ENCODE data around the gene LYPD8. TPM values are rescaled to one million over a fixed set of nuclear protein-coding genes. Genes with fewer than 3 reads are reported as not detected.
"Not testable (repeated sequence)": the region's sequence is repeated elsewhere in the genome, so short reads cannot be mapped to it uniquely, and the experiment has no call there.

Gene LYPD8, protein sequence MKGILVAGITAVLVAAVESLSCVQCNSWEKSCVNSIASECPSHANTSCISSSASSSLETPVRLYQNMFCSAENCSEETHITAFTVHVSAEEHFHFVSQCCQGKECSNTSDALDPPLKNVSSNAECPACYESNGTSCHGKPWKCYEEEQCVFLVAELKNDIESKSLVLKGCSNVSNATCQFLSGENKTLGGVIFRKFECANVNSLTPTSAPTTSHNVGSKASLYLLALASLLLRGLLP
- not detected for total RNA-seq
- polyA plus RNA-seq: 1 to 10 TPM; 1.4 to 4.8 TPM
- long read RNA-seq, donor 1: 0 reads
- long read RNA-seq, donor 2: 0 reads

DNA sequence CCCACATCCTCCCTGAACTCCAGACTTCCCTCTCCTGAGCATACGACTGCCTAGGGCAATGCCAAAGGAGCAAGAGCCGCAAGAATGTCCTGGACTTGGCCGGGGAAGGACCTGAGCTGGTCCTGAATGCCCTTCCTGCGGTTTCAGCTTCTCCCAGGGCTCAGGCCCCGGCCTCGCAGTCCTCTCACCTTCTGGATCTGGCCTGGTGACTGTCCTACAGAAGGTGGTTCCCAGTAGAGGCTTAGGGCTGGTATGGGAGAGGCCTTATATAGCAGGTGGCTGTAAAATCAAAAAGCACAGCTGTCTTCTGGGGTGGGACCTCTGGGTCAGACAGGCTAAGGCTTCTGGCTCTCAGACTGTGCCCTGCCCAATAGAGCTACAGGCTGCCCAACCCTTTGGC, at the start of gene LYPD8:
LYPD8 (minus strand) TSS at position 243 of the 400 bp plus-strand sequence. CDS start 4,678 bp downstream, outside the sequence.
- H3K27me3 ChIP-seq (ENCODE audit: control insufficient read depth in 1 of 2, insufficient read depth in 2 of 2, low read length in 1 of 2): no peaks in the 10 kb centered on the region
- H3K4me3 ChIP-seq (ENCODE audit: low read length in 2 of 2): no peak within 1 kb of the TSS
- DNase-seq (no peak), ATAC-seq (ENCODE audit: low FRiP score) (no peak)
- H3K36me3 ChIP-seq (ENCODE audit: control insufficient read depth in 1 of 2, insufficient read depth in 2 of 2, low read length in 1 of 2): no peaks in the 10 kb centered on the region
- 79 to 86% methylated on average over 6 of the region's 6 CpGs for WGBS, 2 donors
- H3K9me3 ChIP-seq (ENCODE audit: control insufficient read depth, low read length): peaks cover 1% of the 10 kb centered on the region
- intact Hi-C loops (cut with DNase I): no loop called here
- H3K4me1 ChIP-seq (ENCODE audit: control insufficient read depth in 1 of 2, insufficient read depth in 2 of 2, low read length in 2 of 2): no peaks in the 10 kb centered on the region
- H3K27ac ChIP-seq (ENCODE audit: low read depth in 1 of 2, low read length in 2 of 2): no peak within 1 kb of the TSS

DNA sequence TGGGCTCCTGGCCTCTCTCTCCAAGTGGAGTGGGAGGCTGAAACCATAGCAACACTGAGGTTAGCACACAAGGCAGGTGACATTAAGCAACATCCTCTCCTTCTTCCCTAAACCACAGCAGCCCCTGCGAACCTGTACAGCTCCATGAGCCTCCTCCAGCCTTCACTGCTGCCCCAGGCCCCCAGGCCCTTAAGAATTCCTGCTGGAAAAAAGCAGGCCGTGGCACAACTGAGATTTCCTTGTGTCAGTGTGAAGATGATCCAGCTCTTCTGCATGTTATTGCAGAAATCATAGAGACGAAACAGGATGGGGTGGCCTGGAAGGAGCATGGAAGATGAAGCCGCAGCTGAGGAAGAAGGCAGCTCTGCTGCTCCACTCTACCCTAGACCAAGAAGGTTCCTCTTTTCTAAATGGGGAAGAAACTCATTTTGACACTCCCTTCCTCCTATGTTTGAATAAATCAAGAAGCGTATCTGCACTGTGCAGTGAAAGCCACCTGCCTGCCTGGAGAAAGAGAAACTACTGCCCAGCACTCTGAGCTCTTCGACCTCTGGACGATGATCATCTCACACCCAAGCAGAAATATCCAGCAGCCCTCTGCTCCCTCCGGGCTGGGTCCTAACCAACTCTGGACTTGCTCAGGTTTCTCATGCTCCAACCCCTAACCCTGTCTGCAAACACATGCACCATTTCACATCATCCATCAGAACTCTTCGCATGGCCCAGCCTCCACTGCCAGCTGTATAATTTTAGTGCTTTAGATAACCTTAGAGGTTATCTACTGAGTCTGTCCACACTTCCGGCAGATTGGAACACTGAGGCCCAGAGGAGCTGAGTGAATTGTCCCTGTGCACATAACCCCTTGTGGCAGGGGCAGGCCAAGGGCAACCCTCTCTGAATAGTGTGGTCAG, 49.5 kb upstream of the LYPD8 start:
- no peaks in the 10 kb centered on the region for H3K9me3 ChIP-seq (ENCODE audit: control insufficient read depth, low read length)
- no peaks in the 10 kb centered on the region for H3K27me3 ChIP-seq (ENCODE audit: control insufficient read depth in 1 of 2, insufficient read depth in 2 of 2, low read length in 1 of 2)
- no peak overlapping the region for H3K4me3 ChIP-seq (ENCODE audit: low read length in 2 of 2)
- no peak overlapping the region for H3K27ac ChIP-seq (ENCODE audit: low read depth in 1 of 2, low read length in 2 of 2)
- H3K4me1 ChIP-seq (ENCODE audit: control insufficient read depth in 1 of 2, insufficient read depth in 2 of 2, low read length in 2 of 2): no peaks in the 10 kb centered on the region
- ATAC-seq (ENCODE audit: low FRiP score) (peak; percentile 59), DNase-seq (no peak)
- intact Hi-C loops (cut with DNase I): loop anchor here in 1 of 2 donors (5.0 kb wide), 1 partner anchor 183 kb away; no protein-coding TSS in a partner anchor
- no peaks in the 10 kb centered on the region for H3K36me3 ChIP-seq (ENCODE audit: control insufficient read depth in 1 of 2, insufficient read depth in 2 of 2, low read length in 1 of 2)
- WGBS, 2 donors: 61% methylated on average over 10 of the region's 10 CpGs

DNA sequence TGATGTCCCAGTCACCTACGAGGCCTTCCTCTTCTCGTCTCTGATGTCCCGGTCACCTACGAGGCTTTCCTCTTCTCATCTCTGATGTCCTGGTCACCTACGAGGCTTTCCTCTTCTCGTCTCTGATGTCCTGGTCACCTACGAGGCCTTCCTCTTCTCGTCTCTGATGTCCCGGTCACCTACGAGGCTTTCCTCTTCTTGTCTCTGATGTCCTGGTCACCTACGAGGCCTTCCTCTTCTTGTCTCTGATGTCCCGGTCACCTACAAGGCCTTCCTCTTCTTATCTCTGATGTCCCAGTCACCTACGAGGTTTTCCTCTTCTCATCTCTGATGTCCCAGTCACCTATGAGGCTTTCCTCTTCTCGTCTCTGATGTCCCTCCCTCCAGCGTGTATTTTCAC, 47.9 kb upstream of the LYPD8 start:
- intact Hi-C loops (cut with DNase I); H3K27ac ChIP-seq (ENCODE audit: low read depth in 1 of 2, low read length in 2 of 2); H3K36me3 ChIP-seq (ENCODE audit: control insufficient read depth in 1 of 2, insufficient read depth in 2 of 2, low read length in 1 of 2); H3K4me3 ChIP-seq (ENCODE audit: low read length in 2 of 2); H3K27me3 ChIP-seq (ENCODE audit: control insufficient read depth in 1 of 2, insufficient read depth in 2 of 2, low read length in 1 of 2); H3K4me1 ChIP-seq (ENCODE audit: control insufficient read depth in 1 of 2, insufficient read depth in 2 of 2, low read length in 2 of 2); ATAC-seq (ENCODE audit: low FRiP score); H3K9me3 ChIP-seq (ENCODE audit: control insufficient read depth, low read length); DNase-seq: not testable (repeated sequence)
- 86 to 89% methylated on average over 15 of the region's 15 CpGs for WGBS, 2 donors

DNA sequence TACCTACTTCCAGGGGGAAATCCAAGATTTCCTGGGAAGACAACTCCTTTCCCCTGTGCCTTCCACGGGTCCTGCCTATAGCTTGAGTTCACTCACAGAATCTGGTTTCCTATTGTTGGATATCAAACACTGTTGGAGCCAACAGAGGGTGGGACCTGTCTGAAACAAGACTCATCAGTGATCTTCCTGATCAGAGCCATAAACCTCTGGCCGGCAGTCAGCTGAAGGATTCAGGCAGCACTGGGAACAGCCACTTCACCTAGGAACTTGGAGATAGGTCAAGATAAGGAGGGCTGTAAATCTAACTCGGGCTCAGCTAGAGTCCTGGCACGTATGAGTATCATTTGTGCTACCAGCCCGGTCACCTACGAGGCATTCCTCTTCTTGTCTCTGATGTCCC, 46.9 kb upstream of the LYPD8 start:
- no peak for DNase-seq
- no peak for ATAC-seq (ENCODE audit: low FRiP score)
- no peak overlapping the region for H3K27ac ChIP-seq (ENCODE audit: low read depth in 1 of 2, low read length in 2 of 2)
- no peaks in the 10 kb centered on the region for H3K36me3 ChIP-seq (ENCODE audit: control insufficient read depth in 1 of 2, insufficient read depth in 2 of 2, low read length in 1 of 2)
- intact Hi-C loops (cut with DNase I): no loop called here
- 84 to 86% methylated on average over 6 of the region's 6 CpGs for WGBS, 2 donors
- H3K27me3 ChIP-seq (ENCODE audit: control insufficient read depth in 1 of 2, insufficient read depth in 2 of 2, low read length in 1 of 2): no peaks in the 10 kb centered on the region
- no peaks in the 10 kb centered on the region for H3K9me3 ChIP-seq (ENCODE audit: control insufficient read depth, low read length)
- no peaks in the 10 kb centered on the region for H3K4me1 ChIP-seq (ENCODE audit: control insufficient read depth in 1 of 2, insufficient read depth in 2 of 2, low read length in 2 of 2)
- no peak overlapping the region for H3K4me3 ChIP-seq (ENCODE audit: low read length in 2 of 2)

DNA sequence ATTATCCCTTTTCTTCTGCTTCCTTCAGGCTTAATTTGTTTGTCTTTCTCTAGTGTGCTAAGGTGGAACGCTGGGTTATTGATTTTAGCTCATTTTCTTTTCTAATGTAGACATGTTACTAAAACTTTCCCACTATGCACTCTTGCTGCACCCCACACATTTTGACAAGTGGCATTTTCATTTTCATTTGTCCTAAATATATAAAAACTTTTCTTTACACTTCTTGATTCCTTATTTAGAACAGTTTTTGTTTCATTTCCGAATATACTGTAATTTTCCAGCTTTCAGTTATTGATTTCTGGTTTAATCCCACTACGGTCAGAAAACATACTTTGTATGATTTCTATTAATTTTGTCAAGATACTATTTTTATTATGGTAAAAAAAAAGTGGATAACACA, 44.9 kb upstream of the LYPD8 start:
- Histone ChIP-seq H3K27me3 (ENCODE audit: control insufficient read depth in 1 of 2, insufficient read depth in 2 of 2, low read length in 1 of 2) (no peaks in the 10 kb centered on the region), H3K4me3 (ENCODE audit: low read length in 2 of 2) (no peak overlapping the region), H3K27ac (ENCODE audit: low read depth in 1 of 2, low read length in 2 of 2) (no peak overlapping the region), H3K36me3 (ENCODE audit: control insufficient read depth in 1 of 2, insufficient read depth in 2 of 2, low read length in 1 of 2) (no peaks in the 10 kb centered on the region), H3K4me1 (ENCODE audit: control insufficient read depth in 1 of 2, insufficient read depth in 2 of 2, low read length in 2 of 2) (no peaks in the 10 kb centered on the region), H3K9me3 (ENCODE audit: control insufficient read depth, low read length) (peaks cover 4% of the 10 kb centered on the region)
- DNase-seq (no peak), ATAC-seq (ENCODE audit: low FRiP score) (no peak)
- 70 to 77% methylated on average over 3 of the region's 3 CpGs for WGBS, 2 donors
- intact Hi-C loops (cut with DNase I): no loop called here

DNA sequence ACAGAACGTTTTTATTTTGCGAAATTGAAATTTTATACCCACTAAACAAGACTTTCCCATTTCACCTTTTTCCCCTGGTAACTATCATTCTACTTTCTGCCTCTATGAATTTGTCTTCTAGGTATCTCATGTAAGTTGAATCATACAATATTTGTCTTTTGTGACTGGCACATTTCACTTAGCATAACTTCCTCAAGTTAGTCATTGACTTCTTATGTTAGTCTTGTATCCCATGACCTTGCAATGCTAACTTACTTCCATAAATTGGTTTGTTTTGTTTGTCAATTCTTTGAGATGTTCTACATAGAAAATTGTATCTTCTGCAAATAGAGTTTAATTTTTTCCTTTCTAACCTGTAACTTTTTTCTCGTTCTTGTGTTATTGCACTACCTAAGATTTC, 43.2 kb upstream of the LYPD8 start:
- ATAC-seq (ENCODE audit: low FRiP score) (no peak), DNase-seq (no peak)
- no peaks in the 10 kb centered on the region for H3K27me3 ChIP-seq (ENCODE audit: control insufficient read depth in 1 of 2, insufficient read depth in 2 of 2, low read length in 1 of 2)
- WGBS, 2 donors: 74 to 77% methylated on average over 3 of the region's 3 CpGs
- H3K36me3 ChIP-seq (ENCODE audit: control insufficient read depth in 1 of 2, insufficient read depth in 2 of 2, low read length in 1 of 2): no peaks in the 10 kb centered on the region
- peaks cover 5% of the 10 kb centered on the region for H3K9me3 ChIP-seq (ENCODE audit: control insufficient read depth, low read length)
- no peak overlapping the region for H3K4me3 ChIP-seq (ENCODE audit: low read length in 2 of 2)
- H3K4me1 ChIP-seq (ENCODE audit: control insufficient read depth in 1 of 2, insufficient read depth in 2 of 2, low read length in 2 of 2): no peaks in the 10 kb centered on the region
- no peak overlapping the region for H3K27ac ChIP-seq (ENCODE audit: low read depth in 1 of 2, low read length in 2 of 2)
- intact Hi-C loops (cut with DNase I): no loop called here

DNA sequence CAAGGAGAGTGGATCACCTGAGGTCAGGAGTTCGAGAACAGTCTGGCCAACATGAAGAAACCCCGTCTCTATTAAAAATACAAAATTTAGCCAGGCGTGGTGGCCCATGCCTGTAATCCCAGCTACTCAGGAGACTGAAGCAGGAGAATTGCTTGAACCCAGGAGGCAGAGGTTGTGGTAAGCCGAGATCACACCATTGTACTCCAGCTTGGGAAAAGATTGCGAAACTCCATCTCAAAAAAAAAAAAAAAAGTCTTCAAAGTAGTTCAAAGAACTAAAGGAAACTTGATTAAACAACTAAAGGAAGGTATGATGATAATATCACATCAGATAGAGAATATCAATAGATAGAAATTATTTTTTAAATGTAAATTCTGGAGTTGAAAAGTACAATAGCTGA, 39.1 kb upstream of the LYPD8 start:
- ATAC-seq (ENCODE audit: low FRiP score); DNase-seq; H3K27me3 ChIP-seq (ENCODE audit: control insufficient read depth in 1 of 2, insufficient read depth in 2 of 2, low read length in 1 of 2); H3K36me3 ChIP-seq (ENCODE audit: control insufficient read depth in 1 of 2, insufficient read depth in 2 of 2, low read length in 1 of 2); H3K27ac ChIP-seq (ENCODE audit: low read depth in 1 of 2, low read length in 2 of 2); H3K4me1 ChIP-seq (ENCODE audit: control insufficient read depth in 1 of 2, insufficient read depth in 2 of 2, low read length in 2 of 2); H3K4me3 ChIP-seq (ENCODE audit: low read length in 2 of 2); intact Hi-C loops (cut with DNase I); H3K9me3 ChIP-seq (ENCODE audit: control insufficient read depth, low read length): not testable (repeated sequence)
- 81 to 84% methylated on average over 5 of the region's 5 CpGs for WGBS, 2 donors

DNA sequence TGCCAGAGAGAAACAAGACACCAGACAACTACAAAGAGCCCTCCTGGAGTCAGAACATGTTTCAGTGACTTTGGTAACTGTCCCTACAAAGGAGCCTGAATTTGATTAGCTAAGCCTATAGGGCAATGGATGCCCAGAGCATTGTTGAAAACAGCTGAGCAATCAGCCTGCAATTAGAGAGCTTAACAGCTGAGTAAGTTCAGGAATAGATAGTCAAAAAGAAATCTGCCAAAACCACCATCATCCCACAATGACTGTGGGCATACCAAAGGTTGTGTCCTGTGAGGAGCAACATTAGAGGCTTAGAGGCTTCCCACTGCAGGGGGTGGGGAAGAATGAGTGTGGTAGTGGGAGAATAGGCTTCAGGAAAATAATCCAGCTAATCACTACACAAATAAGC, 38.0 kb upstream of the LYPD8 start:
- peaks cover 5% of the 10 kb centered on the region for H3K9me3 ChIP-seq (ENCODE audit: control insufficient read depth, low read length)
- no peak overlapping the region for H3K27ac ChIP-seq (ENCODE audit: low read depth in 1 of 2, low read length in 2 of 2)
- intact Hi-C loops (cut with DNase I): no loop called here
- no peak for DNase-seq
- H3K4me3 ChIP-seq (ENCODE audit: low read length in 2 of 2): no peak overlapping the region
- ATAC-seq (ENCODE audit: low FRiP score): no peak
- no peaks in the 10 kb centered on the region for H3K27me3 ChIP-seq (ENCODE audit: control insufficient read depth in 1 of 2, insufficient read depth in 2 of 2, low read length in 1 of 2)
- H3K36me3 ChIP-seq (ENCODE audit: control insufficient read depth in 1 of 2, insufficient read depth in 2 of 2, low read length in 1 of 2): no peaks in the 10 kb centered on the region
- no peaks in the 10 kb centered on the region for H3K4me1 ChIP-seq (ENCODE audit: control insufficient read depth in 1 of 2, insufficient read depth in 2 of 2, low read length in 2 of 2)

DNA sequence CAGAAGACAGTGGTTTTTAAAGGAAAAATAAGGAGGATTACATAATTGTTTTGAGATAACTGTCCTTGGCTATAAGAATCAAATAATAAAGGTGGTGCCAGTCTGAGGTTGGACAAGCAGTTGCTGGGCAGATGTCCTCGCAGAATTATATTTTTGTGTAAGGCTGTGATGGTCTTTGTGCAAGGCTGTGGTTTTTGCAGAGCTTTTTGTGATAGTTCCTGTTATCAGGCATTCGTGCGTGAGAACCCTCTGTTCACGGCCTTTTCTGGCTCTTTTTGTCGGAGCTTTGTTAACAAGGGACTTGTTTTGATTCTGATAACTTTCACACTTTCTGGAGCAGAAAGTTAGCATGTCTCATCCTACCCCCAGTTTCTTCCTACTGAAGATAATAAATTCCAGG, 36.8 kb upstream of the LYPD8 start:
- no peaks in the 10 kb centered on the region for H3K4me1 ChIP-seq (ENCODE audit: control insufficient read depth in 1 of 2, insufficient read depth in 2 of 2, low read length in 2 of 2)
- DNase-seq: no peak
- H3K4me3 ChIP-seq (ENCODE audit: low read length in 2 of 2): no peak overlapping the region
- no peak for ATAC-seq (ENCODE audit: low FRiP score)
- no peak overlapping the region for H3K27ac ChIP-seq (ENCODE audit: low read depth in 1 of 2, low read length in 2 of 2)
- H3K27me3 ChIP-seq (ENCODE audit: control insufficient read depth in 1 of 2, insufficient read depth in 2 of 2, low read length in 1 of 2): no peaks in the 10 kb centered on the region
- peaks cover 5% of the 10 kb centered on the region for H3K9me3 ChIP-seq (ENCODE audit: control insufficient read depth, low read length)
- intact Hi-C loops (cut with DNase I): no loop called here
- WGBS, 2 donors: 77 to 83% methylated on average over 5 of the region's 5 CpGs
- H3K36me3 ChIP-seq (ENCODE audit: control insufficient read depth in 1 of 2, insufficient read depth in 2 of 2, low read length in 1 of 2): no peaks in the 10 kb centered on the region
